ENCODE measurements around the gene B3GLCT. TPM values are rescaled to one million over a fixed set of nuclear protein-coding genes. Genes with fewer than 3 reads are reported as not detected.

Gene B3GLCT
- total RNA-seq, 1 experiment from 2014 or later, result 3.9 TPM

DNA sequence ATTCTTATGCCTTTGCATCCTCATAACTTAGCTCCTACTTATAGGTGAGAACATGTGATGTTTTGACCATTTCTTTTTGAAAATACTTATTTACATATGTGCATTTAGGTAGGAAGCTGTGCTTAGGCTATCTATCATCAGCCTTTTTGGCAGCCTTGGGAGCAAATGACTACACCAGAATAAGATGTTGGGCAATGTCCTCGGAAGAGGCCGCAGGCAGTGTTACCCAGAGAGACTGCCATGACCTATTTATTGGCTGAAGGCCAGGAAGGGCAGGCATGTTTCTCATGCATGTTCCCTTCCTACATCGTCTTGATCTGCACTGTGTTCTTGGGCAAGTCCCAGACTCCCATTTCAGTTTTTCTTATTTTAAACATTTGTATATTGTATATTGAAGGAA lies 122.3 kb downstream of the B3GLCT start:
- Histone ChIP-seq H3K36me3 (ENCODE audit: control insufficient read depth in 1 of 2, insufficient read depth in 2 of 2, low read length in 2 of 2) (no peaks in the 10 kb centered on the region), H3K4me3 (replicated peaks in 1 of 2; ENCODE audit: low read depth in 1 of 2, low read length in 2 of 2) (no peak overlapping the region), H3K79me2 (ENCODE audit: insufficient read depth, low read length) (no peaks in the 10 kb centered on the region), H3K9me2 (ENCODE audit: insufficient read depth) (no peaks in the 10 kb centered on the region), H3K9me3 (ENCODE audit: control insufficient read depth in 1 of 2, insufficient read depth in 1 of 2, low read depth in 1 of 2, low read length in 2 of 2) (no peaks in the 10 kb centered on the region), H4K20me1 (ENCODE audit: insufficient read depth) (no peaks in the 10 kb centered on the region), H3K4me2 (ENCODE audit: low read length) (no peak overlapping the region), H3K4me1 (ENCODE audit: control insufficient read depth in 1 of 2, insufficient read depth in 2 of 2, low read length in 2 of 2) (no peaks in the 10 kb centered on the region), H2AFZ (ENCODE audit: low read depth, low read length, poor library complexity, severe bottlenecking) (no peak overlapping the region), H3K27ac (ENCODE audit: low read depth, low read length) (no peak overlapping the region), H3K27me3 (ENCODE audit: insufficient read depth, low read length) (no peaks in the 10 kb centered on the region), H3K9ac (ENCODE audit: low read length) (no peak overlapping the region)
- no peak for ATAC-seq
- DNase-seq (ENCODE audit: low read depth, low spot score), result no peak
- POLR2A ChIA-PET, result no interaction called here
- CTCF ChIA-PET, result no interaction called here
- BruUV-seq (replicated peaks), result no TSS peak
- RAD21 ChIA-PET (ENCODE audit: low non-redundant PET in 1 of 2, low total read pairs in 2 of 2, uncharacterized antibody in 2 of 2, unreplicated experiment in 2 of 2), result no interaction called here
- no peak for TF ChIP-seq YY1 (IDR thresholded peaks at IDR 0.05; ENCODE audit: extremely low read depth, insufficient replicate concordance, low read depth, low read length)
- TF ChIP-seq, protein P1, sequence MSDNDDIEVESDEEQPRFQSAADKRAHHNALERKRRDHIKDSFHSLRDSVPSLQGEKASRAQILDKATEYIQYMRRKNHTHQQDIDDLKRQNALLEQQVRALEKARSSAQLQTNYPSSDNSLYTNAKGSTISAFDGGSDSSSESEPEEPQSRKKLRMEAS (IDR thresholded peaks at IDR 0.05), result no peak
- TF ChIP-seq EZH2phosphoT487 (IDR thresholded peaks at IDR 0.05; ENCODE audit: borderline replicate concordance), result no peak
- no peak for TF ChIP-seq POLR2A (IDR thresholded peaks at IDR 0.05; ENCODE audit: borderline replicate concordance, extremely low read depth, insufficient read depth, insufficient read length)
- TF ChIP-seq, protein P2, sequence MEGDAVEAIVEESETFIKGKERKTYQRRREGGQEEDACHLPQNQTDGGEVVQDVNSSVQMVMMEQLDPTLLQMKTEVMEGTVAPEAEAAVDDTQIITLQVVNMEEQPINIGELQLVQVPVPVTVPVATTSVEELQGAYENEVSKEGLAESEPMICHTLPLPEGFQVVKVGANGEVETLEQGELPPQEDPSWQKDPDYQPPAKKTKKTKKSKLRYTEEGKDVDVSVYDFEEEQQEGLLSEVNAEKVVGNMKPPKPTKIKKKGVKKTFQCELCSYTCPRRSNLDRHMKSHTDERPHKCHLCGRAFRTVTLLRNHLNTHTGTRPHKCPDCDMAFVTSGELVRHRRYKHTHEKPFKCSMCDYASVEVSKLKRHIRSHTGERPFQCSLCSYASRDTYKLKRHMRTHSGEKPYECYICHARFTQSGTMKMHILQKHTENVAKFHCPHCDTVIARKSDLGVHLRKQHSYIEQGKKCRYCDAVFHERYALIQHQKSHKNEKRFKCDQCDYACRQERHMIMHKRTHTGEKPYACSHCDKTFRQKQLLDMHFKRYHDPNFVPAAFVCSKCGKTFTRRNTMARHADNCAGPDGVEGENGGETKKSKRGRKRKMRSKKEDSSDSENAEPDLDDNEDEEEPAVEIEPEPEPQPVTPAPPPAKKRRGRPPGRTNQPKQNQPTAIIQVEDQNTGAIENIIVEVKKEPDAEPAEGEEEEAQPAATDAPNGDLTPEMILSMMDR (IDR thresholded peaks at IDR 0.05 in 2 of 3, conservative IDR thresholded peaks at IDR 0.05 in 1 of 3; ENCODE audit: borderline replicate concordance in 1 of 3, insufficient read depth in 1 of 3, low read depth in 2 of 3, low read length in 2 of 3), result no peak
- TF ChIP-seq EZH2 (IDR thresholded peaks at IDR 0.05), result no peak
- no peak for TF ChIP-seq ELF1 (IDR thresholded peaks at IDR 0.05; ENCODE audit: borderline replicate concordance, low read depth)
- no peak for TF ChIP-seq SIN3A (IDR thresholded peaks at IDR 0.05; ENCODE audit: low read depth)
- intact Hi-C loops (cut with micrococcal nuclease), result no loop called here

Data from HCT116 (cell line).